Neural cell (in vitro differentiated cells): ENCODE data around the gene ART1.

Source experiments
- CTCF ChIP-seq: fragments of 450-650 bp; IDR thresholded peaks from 2 replicates; pipeline ENCODE4 v1.5.1; 2014; ENCODE audit warnings: antibody characterized with exemption, mild to moderate bottlenecking, moderate library complexity; ENCODE audit not compliant: poor library complexity, severe bottlenecking
- REST ChIP-seq: IDR thresholded peaks from 2 replicates; pipeline ENCODE4 v1.6.1; 2012; ENCODE audit warnings: borderline replicate concordance
- SMC3 ChIP-seq: fragments of 450-650 bp; conservative IDR thresholded peaks from 2 replicates; pipeline ENCODE4 v1.6.1; 2014; ENCODE audit warnings: antibody characterized with exemption, mild to moderate bottlenecking, moderate library complexity; ENCODE audit not compliant: poor library complexity

GRCh38 chr11:3685923-3686322 lies 41.0 kb downstream of the ART1 start:
- TF ChIP-seq CTCF (no peak), SMC3 (no peak), REST (no peak)
